ENCODE results near the gene PSTPIP1.

The PSTPIP1 gene

DNA sequence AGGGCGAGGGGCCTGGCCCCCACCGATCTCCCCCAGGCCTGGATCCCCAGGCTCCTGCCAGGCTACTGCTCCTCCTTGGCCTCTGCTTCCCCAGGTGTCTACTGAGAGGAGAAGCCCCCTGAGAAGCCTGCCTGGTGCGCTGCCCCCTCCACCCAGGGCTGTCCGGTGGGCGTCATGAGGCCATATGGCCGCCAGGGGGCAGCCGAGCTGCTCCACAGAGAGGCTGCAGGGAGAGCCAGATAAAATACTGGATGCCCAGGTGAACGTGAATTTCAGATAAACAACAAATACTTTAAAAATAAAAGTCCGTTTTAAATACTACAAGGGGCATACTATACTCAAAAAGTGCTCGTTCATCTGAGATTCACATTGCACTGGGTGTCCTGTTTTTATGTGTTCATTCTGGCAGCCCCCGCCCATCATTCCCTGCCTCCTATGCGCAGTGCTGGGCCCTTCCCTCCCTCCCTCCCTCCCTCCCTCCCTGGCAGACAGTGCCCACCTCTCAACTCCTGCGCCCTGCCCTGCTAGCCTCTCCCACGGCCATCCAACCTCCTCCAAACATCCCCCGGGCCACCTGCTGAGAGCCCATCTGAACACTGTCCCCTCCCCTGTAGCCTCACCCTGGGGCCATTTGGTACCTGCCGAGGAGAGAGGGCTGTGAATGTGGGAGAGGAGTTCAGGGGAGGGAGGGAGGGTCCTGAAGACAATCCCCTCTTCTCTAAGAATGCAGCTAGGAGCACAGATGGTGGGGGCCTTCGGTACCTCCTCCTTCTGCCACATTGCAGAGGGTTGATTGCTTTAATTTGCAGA lies 29.6 kb downstream of the PSTPIP1 start:
- H3K9ac ChIP-seq (ENCODE audit: low read length), result no peak overlapping the region

DNA sequence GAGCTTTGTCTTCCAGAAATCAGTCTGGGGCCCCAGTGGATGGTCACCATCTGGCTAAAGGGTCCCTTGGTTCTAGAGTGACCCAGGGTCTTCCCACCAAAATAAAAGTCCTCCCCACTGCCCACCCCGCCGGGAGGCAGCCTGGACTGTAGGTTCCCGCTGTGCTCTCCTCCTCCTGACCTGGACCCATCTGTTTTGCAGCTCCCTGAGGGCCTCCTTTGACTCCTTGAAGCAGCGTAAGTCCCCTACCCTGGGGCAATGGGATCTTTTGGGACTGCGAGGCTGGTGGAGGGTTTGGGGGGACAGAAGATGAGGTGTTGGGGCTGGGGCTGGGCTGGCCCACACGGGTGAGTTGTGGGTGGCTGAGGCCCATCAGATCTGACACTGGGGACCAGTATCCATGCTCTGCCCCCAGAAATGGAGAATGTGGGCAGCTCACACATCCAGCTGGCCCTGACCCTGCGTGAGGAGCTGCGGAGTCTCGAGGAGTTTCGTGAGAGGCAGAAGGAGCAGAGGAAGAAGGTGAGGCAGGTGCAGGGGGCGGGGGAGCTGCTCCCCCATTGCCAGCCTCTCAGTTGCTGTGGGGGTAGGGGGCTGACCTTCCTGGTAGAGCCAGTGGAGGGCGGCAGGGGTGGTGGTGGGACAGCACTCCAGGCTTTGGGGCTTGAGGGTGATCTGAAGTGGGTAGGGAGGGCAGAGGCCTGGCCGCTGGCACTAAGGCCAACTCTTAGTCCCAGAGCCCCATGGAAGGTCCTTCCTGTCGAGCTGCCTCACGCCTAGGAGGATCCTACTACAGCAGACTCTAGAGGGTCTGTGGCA lies 30.4 kb downstream of the PSTPIP1 start:
- Histone ChIP-seq H4K20me1 (ENCODE audit: insufficient read depth, low read length) (no peaks in the 10 kb centered on the region), H3K4me2 (ENCODE audit: low read length) (no peak overlapping the region), H3K9ac (ENCODE audit: low read length) (no peak overlapping the region), H3K27ac (ENCODE audit: low read length) (no peak overlapping the region), H3K27me3 (ENCODE audit: low read depth, low read length) (no peaks in the 10 kb centered on the region), H3K4me1 (ENCODE audit: low read length) (peaks cover 1% of the 10 kb centered on the region; the same call in 1 of the 2 replicates), H3K79me2 (ENCODE audit: low read length) (no peaks in the 10 kb centered on the region), H3K9me3 (ENCODE audit: insufficient read depth, low read length) (no peaks in the 10 kb centered on the region), H2AFZ (ENCODE audit: low read depth, low read length) (no peak overlapping the region), H3K4me3 (ENCODE audit: low read length) (no peak overlapping the region), H3K36me3 (replicated peaks; ENCODE audit: low read depth, low read length) (no peaks in the 10 kb centered on the region)
- no peak for TF ChIP-seq EZH2phosphoT487 (IDR thresholded peaks at IDR 0.05; ENCODE audit: low read depth)
- TF ChIP-seq, protein P1, sequence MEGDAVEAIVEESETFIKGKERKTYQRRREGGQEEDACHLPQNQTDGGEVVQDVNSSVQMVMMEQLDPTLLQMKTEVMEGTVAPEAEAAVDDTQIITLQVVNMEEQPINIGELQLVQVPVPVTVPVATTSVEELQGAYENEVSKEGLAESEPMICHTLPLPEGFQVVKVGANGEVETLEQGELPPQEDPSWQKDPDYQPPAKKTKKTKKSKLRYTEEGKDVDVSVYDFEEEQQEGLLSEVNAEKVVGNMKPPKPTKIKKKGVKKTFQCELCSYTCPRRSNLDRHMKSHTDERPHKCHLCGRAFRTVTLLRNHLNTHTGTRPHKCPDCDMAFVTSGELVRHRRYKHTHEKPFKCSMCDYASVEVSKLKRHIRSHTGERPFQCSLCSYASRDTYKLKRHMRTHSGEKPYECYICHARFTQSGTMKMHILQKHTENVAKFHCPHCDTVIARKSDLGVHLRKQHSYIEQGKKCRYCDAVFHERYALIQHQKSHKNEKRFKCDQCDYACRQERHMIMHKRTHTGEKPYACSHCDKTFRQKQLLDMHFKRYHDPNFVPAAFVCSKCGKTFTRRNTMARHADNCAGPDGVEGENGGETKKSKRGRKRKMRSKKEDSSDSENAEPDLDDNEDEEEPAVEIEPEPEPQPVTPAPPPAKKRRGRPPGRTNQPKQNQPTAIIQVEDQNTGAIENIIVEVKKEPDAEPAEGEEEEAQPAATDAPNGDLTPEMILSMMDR (IDR thresholded peaks at IDR 0.05; ENCODE audit: low read depth, low read length), result no peak

More for the DNA sequence above, 29.6 kb downstream of the PSTPIP1 start:
- no peak overlapping the region for H3K4me2 ChIP-seq (ENCODE audit: low read length)
- H3K9me3 ChIP-seq (ENCODE audit: insufficient read depth, low read length), result no peaks in the 10 kb centered on the region
- H3K4me1 ChIP-seq (ENCODE audit: low read length), result peaks cover 9% of the 10 kb centered on the region
- H3K4me3 ChIP-seq (ENCODE audit: low read length), result no peak overlapping the region
- H3K36me3 ChIP-seq (replicated peaks; ENCODE audit: low read depth, low read length), result no peaks in the 10 kb centered on the region
- TF ChIP-seq, protein P1 (IDR thresholded peaks at IDR 0.05; ENCODE audit: low read depth, low read length), result peak; percentile 97
- TF ChIP-seq EZH2phosphoT487 (IDR thresholded peaks at IDR 0.05; ENCODE audit: low read depth), result no peak
- H3K27ac ChIP-seq (ENCODE audit: low read length), result no peak overlapping the region
- H3K79me2 ChIP-seq (ENCODE audit: low read length), result no peaks in the 10 kb centered on the region
- H3K27me3 ChIP-seq (ENCODE audit: low read depth, low read length), result no peaks in the 10 kb centered on the region
- no peaks in the 10 kb centered on the region for H4K20me1 ChIP-seq (ENCODE audit: insufficient read depth, low read length)
- H2AFZ ChIP-seq (ENCODE audit: low read depth, low read length), result no peak overlapping the region

DNA sequence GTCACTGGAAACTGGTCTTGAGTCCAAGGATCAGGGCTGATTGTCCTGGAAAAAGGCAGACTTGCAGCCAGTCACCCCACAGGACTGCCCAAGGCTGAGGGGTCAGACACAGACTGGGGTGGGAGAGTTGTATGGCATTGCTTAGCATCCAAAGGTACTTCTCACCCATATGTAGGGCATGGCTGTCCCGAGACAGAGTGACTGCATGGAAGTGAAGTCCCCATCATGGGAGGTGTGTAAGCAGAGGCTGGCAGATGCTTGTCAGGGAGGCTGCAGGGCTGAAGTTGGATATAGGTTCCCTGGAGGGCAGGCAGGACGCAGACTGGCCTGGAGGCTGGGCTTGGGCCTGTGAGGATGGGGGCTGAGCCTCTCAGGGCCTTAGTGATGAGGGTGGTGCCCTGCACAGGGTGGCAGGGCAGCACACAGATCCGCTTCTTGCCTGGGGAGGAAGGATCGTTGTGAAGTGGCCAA lies 31.1 kb downstream of the PSTPIP1 start:
- H3K27ac ChIP-seq (ENCODE audit: low read length), result no peak overlapping the region
- peaks cover 3% of the 10 kb centered on the region for H3K4me1 ChIP-seq (ENCODE audit: low read length)
- H3K9ac ChIP-seq (ENCODE audit: low read length), result no peak overlapping the region
- no peaks in the 10 kb centered on the region for H3K36me3 ChIP-seq (replicated peaks; ENCODE audit: low read depth, low read length)
- H2AFZ ChIP-seq (ENCODE audit: low read depth, low read length), result no peak overlapping the region
- H3K4me2 ChIP-seq (ENCODE audit: low read length), result no peak overlapping the region
- no peak overlapping the region for H3K4me3 ChIP-seq (ENCODE audit: low read length)
- no peaks in the 10 kb centered on the region for H4K20me1 ChIP-seq (ENCODE audit: insufficient read depth, low read length)
- H3K79me2 ChIP-seq (ENCODE audit: low read length), result no peaks in the 10 kb centered on the region
- TF ChIP-seq, protein P1 (IDR thresholded peaks at IDR 0.05; ENCODE audit: low read depth, low read length), result no peak
- TF ChIP-seq EZH2phosphoT487 (IDR thresholded peaks at IDR 0.05; ENCODE audit: low read depth), result no peak
- no peaks in the 10 kb centered on the region for H3K9me3 ChIP-seq (ENCODE audit: insufficient read depth, low read length)
- no peaks in the 10 kb centered on the region for H3K27me3 ChIP-seq (ENCODE audit: low read depth, low read length)
